NCI-H748 treated with DMSO at 0.1 percent for 48 hours (cell line): ENCODE results near the gene B3GNT5.

Experiments
- DNase-seq: peaks from one replicate; lab custom pipeline; 2025; lab: John Stamatoyannopoulos, UW

Gene B3GNT5

DNA sequence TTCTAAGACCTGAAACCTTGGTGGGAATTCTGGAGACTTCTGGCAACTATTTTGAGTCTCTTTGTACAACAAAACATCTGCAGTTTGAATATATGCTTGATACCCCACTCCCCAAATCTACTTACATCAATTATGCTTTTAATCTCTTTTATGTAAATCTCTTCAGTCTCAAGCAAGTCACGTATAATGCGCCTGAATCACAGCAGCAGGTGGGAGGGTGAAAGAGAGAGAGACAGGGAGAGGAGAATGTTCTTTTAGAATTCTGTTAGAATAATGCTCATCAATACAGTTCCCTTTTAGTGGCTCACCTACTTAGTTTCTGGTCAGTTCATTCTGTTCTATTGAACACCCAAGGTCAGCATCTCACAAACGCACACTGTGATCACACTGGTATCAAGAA is 22.2 kb upstream of the B3GNT5 start:
- DNase-seq: no peak

DNA sequence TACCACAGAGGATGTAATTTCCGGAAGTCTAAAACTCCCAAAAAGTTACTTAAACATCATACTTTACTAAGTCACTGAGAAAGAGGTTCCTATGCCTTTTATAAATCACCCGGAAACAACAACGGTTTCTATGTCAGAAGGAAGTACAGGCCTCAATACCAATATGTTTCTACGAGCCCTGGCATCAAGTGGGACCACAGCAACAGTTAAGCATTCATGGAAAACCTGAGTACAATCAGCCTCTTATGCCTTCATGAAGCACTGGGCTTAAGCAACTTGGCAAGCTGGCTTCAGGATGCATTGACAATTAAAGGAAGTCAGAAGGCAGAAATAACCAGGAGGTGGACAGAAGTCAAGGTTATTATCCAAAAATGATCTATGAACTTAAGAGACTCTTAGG is 19.1 kb upstream of the B3GNT5 start:
- no peak for DNase-seq

DNA sequence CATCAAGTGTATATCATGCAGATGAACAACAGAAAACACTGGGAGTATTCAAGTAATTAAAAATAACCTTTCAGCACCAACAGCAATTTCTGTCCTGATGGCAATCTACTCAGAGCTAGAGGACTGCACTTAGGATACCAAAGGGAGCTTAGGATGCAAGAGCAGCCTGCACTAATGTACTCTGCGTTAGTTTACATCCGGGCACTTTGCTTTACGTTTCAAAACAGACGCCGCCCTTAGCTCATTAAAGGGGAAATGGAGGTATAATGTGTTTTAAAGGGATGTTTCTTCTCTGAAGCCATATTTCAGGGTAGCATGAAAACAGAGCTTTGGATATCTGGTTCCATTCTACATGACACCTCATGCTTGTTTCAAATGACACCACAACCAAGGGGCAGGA is 14.0 kb upstream of the B3GNT5 start:
- no peak for DNase-seq

DNA sequence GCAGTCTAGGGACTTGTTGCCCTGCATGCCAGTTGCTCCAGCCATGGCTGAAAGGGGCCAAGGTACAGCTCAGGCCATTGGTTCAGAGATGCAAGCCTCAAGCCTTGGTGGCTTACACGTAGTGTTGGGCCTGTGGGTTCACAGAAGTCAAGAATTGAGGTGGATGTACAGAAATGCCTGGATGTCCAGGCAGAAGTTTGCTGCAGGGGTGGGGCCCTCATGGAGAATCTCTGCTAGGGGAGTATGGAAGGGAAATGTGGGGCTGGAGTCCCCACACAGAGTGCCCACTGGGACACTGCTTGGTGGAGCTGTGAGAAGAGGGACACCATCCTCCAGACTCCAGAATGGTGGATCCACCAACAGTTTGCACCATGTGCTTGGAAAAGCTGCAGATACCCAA is 10.6 kb upstream of the B3GNT5 start:
- DNase-seq: no peak

DNA sequence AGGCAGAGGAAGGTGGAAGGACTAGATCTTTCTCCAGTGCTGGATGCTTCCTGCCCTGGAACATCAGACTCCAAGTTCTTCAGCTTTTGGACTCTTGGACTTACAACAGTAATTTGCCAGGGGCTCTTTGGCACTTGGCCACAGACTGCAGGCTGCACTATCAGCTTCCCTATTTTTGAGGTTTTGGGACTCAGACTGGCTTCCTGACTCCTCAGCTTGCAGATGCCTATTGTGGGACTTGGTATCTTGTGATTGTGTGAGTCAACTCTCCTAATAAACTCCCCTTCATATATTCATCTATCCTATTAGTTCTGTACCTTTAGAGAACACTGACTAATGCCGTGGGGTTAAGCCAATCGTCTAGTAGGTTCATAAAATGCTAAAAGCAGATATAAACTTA is 8.8 kb upstream of the B3GNT5 start:
- no peak for DNase-seq

DNA sequence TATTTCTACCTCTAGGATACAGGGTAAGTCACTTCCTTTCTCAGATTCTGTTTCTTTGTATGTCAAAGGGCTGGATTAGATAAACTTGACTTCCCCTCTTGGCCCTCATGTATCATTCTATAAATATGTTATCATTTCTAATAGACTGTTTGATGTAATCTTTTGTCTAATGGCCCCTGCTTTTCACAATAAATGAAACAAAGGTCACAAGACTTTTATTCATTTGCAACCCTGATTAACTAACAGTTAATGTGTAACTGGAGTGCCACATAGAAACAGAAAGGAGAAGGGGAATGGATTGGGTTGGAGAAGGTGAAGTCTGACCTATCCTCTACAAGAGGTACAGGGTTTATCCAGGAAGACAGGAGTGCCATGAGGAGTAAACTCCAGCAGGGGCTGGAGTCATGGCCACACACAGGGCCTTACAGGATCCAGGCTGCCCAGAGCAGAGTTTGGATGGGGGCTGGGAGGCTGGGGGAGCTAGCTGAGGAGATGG is 8.0 kb upstream of the B3GNT5 start:
- no peak for DNase-seq

DNA sequence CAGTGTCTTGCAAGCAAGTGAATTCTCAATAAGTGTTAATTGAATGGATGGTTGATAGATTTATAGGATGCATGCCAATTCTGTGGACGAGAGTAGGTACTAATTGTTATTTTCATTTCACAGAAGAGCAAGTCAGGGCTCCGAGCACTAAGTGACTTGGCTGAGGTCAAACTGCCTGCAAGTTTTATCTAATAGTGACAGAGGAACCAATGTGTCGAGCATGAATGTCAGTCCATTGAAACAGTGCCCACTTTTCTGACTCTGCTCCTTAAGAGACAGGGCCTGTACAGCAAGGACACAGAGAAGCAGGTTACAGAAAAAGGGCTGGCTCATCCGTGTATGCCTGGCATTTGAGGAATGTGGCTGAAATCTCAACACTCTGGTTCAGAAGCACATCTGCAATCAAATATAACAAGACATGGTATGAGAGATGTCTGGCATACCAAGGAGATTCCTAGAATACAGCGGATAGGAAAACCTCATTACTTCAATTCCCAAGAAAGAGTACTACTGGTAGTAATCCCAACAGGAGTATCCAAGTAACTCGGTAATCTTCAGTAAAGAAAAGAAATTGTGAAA is 6.0 kb upstream of the B3GNT5 start:
- DNase-seq: no peak

DNA sequence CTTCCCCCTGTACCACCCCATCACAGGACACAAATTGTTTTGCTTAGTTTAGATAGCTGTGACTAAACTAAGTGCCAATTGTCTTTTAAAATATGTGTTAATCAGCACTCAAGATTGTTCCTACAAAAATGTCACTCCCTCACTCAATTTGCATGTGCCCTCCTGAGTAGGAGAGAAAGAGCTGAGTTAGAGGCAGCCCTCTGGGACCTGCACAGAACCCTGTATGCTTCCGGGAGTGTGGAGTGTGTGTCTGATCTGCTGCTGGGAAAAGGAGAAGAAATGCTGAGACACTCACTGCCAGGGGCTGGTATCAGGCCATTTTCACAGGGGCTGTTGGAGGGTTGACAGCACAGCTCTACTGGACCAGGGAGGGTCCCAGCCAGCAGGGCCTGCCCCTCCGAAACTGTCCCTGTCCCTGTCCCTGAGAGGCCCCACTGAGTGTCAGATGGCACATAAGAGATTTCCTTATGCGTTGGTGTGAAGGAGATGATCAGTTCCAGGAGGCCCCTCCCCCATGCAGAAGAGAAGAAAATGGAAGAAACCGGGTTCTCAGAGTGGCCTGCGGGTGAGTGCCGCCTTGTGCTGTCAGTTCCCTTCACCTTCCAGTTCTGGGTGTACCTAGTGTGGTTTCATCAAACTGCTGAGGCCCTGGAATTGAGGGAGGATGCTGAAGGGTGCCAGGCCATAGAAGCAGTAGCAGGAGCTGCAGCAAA is 3.9 kb upstream of the B3GNT5 start:
- no peak for DNase-seq

DNA sequence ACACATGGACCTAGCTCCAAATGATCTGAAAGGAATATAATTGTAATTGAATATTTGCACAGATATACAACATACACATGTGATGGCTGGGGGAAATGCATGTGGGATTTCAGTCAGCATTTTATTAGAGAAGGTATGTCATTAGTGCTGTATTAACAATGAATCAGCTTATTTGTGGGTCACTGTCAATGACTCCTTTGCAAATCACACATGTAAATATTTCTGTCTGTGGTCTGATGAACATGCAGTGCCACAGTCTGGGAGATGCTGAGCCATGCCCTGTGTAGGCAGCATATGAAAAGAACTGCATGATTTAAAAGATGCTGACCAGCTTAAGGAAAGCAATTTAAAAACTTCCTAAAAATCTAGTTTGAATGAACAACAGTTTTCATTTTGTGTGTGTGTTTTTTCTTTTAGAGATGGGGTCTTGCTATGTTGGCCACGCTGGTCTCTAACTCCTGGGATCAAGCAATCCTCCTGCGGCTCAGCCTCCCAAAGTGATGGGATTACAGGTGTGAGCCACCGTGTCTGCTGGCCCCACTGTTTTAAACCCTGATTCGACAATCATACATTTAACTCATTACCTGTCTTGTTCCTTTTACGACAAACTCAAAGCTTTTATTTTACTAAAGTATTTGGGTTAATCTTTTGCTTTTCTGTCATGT is 803 bp upstream of the B3GNT5 start:
- no peak for DNase-seq

DNA sequence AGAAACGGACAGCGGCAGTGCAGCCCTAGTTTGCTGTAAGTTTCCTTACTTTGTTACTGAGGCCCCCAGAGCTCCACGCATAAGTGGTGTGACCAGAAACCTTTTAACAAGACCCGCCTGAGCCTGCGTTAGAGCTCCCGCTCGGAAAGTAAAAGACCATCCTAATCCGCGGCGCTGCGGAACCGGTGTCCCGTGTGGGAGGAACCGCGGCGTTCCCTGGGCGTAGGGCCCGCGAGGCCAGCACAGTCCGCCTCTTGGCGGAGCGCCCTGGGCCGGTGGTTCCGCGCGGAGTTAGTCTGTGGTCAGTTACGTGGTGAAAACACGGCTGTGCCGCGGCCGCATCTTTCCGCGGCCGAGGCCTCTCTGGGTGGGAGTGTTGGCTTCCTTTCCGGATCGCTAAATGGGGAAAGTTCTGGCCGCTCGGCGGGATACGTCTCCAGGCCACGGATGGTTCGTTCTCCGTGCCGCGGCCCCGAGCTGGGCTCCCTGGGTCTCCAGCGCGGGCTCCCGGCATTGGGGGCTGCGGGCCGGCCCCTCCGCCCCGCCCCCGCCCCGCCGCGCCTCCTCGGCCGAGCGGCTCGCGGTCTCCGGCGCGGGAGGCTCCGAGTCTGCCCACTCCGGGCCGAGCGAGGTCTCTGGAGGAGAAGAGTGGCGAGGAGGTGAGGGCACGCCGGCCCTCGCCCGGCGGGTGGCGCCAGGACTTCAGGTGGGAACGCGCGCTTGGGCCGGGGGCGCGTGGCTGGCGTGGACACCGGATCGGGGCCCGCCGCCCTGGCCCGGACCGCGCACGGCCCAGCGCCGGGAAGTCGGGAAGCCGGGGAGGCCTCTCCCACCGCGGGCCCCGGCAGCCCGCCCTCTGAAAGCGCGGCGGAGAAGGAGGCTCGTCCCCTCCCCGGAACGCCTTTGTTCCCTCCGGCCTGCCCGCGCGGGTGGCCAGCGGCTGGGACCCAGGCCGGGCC is 754 bp downstream of the B3GNT5 start:
- DNase-seq: no peak

DNA sequence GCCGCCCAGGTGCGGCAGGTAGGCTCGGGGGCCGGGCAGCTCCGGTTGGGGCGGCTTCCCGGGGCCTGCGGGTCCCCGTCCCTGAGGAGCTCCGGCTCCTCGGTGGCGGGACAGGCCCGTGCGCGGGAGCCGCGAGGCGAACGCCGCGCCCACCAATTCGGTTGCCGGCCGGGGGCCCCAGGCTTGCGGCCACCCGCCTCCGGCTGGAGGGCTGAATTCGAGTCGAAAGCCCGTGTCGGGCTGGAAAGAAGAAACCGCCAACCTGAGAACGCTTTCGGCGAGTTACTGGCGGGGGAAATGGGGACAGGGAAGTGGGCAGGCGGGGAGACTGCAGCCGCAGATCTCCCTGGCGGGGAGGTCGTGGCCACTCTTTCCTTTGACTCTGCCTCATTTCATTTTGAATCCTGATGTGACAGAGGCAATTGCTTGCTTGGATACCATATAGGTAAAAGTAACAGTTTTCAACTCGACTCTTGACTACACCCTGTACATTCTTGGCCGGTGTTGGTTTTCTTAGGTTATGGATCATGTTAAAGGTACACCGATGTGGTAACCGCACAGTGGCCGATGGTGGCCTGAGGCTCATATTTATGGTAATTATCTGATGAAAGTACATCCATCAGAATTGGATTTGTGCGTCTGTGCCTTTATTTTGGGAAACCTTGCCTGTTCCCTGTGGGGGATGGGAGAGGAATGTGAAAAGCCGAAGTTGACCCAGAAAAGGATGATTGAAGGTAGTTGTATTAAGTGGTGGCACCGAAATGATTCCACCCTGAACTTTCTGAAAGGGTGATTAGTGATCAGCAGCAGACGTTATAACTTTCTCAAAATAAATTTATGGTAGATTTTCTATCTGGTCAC is 1.7 kb downstream of the B3GNT5 start:
- DNase-seq: peak; percentile 16

DNA sequence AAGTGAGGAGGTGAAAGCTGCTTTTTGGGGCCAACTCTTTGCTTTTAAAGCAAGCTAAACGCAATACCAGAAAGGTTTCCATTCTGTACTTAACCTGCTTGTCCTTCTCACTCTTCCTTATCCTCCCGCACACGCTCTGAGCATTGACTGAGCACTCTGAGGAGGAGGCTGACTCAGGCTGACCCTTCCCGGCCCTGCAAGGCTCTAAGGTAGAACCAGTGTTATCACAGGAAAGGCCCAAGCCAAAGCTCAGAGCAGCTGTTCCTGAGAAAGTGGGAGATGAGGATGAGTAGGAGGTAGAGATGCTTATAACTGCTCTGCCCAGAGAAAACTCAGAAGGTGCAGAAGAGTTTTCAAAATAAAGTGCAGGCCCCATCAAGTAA is 2.3 kb downstream of the B3GNT5 start:
- peak; percentile 9 for DNase-seq

DNA sequence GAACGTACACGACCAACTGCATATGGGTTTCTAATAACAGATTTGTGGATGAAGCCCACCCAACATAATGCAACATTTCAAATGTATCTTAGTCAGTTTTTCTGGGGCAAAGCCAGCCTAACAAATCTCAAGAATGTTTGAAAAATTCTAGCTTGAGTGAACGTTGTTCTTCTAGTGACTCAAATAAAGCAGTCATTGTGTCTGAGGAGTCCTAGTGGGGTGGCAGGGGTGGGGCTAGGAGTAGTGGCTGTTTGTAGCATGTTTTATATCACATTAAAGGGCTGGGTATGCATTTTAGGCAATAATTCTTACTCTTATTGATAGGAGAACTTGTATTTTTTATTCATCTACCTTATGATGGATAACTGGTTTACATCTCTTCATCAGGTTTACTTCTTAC is 6.0 kb downstream of the B3GNT5 start:
- no peak for DNase-seq

DNA sequence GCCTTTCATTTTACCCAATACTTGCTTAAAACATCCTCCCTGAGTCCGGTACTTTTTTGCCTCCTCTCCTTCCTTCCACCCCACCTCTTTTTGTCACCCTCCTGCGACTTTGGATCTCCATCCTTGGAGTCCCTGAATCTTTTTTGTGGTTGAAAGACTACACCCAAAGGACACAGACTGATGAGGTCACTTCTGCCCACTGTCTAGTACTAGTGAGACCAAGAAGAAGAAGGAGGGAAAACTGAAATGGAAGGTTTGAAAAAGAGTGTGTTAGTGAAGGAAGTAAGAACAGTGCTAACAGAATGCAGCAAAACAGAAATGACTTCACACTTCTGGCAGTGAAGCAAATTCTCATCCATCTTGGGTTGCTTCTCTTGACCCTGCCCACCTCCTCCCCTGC is 6.6 kb downstream of the B3GNT5 start:
- no peak for DNase-seq

DNA sequence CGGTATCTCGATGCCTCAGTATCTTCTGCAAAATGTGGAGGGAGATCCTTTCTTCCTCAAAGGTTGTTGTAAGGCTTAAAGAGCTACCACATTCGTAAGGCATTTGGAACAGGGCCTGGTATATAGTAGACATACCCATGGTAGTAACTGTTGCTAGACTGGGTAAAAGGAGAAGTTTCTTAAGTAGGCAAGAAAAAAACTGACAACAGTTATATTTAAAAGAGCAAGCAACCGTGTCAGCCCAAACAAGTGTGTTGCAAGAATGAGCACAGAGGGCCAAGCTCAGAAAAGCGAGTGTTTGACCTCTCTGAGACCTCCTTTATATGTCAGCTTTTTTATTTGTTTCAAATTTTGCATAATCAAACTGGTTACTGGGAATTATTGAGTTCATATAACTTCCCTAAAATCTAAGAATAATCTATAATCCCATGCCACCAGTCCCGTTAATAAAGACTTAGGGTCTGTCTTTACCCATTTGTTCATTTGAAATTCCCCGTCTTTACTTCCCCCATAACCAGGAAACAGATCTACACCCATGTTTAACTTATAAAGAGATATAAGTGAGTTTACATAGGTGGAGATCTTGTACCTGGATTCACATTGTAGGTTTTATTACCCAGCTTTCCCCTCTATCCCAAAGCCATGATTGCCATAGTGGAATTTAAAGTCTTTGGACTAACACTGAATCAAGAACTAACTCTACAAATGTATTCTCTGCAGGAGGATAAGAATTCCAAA is 7.3 kb downstream of the B3GNT5 start:
- no peak for DNase-seq

DNA sequence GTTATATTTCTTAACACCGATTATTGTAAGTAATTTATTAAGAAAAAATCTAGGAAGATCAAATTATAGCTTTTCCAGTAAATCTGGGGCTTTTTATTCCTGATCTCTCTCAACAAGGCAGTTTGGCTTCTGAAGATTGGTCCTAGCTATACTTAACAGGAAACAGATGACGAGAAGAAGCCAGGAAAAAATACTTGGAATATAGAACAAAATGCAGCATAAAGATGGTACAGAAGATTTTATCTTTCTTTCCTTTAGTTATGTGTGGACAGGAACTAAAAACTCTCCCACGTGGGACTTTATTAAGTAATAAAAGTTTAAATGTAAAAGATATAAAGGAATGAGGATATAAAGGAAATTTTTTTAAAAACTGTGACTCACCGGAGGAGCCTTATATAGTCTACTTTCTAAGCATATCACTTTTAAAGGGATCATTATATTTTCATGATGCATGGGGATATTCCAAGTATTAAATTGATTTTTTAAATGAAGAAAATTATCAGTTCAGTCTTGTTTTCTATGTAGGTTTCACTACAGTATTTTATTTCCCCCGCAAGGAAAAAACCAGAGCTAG is 8.2 kb downstream of the B3GNT5 start:
- no peak for DNase-seq

DNA sequence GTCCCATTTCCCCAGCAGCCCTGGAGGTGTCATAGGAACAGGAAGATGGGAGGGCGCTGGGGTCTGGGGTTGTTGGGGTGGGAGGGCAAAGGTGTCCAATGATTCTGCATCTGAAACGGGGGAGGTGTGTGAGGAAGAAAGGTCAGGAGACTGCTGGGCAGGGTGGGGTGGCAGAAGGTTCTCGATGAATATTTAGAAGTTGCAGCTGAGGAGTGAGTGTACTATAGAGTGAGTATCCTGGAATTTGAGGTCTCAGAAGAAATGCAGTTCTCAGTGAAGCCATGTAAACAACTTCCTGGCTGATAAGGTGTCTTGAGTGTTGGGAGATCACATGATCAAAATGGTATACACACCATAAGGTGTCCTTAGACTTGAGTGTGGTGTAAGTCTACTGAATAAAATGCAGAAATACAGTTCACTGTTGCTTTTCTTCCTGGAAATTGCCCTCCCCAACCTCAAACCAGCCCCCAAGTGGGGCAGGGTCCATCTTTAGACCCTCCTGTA is 9.9 kb downstream of the B3GNT5 start:
- DNase-seq: no peak

DNA sequence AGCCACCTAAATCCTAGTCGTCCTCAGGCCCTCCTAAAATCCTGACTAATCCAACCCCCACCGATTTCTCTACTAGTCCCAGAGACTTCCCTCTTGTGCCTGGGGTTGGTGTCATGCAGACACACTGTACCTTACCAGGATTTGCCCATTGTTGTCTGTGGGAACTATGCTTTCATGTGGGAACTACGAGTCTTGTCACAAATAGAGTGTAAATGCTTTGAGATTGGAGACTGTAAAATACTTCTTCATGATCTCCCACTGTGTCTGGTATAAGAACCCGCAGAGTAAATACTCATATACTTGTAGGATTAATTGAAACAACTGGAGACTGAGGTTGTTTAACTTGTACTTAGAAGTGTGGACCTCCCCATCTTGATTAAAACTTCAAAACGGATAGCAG is 11.2 kb downstream of the B3GNT5 start:
- no peak for DNase-seq

DNA sequence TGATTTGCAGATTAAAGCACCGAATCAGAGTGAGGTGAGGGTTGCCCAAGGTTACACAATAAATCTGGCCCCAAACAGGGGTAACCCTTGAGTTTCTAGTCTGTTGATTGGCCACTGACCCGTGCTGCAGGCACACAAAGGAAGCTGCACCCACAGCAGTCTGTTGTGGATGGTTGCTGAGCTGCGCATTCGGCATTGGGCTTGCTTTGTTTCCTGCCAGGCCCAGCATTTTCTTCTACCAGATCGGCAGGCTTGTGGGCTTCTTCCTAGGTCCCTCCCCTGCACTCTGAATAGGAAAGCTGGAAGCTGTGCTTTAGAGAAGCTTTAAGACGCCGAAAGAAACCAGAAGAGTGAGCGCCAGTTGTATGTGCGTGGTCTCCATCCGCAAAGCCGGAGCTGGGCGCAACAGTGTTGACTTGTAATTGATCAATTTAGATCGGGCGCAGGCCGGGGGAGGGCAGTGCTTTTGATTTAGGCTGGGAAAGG is 12.1 kb downstream of the B3GNT5 start:
- peak; percentile 16 for DNase-seq

DNA sequence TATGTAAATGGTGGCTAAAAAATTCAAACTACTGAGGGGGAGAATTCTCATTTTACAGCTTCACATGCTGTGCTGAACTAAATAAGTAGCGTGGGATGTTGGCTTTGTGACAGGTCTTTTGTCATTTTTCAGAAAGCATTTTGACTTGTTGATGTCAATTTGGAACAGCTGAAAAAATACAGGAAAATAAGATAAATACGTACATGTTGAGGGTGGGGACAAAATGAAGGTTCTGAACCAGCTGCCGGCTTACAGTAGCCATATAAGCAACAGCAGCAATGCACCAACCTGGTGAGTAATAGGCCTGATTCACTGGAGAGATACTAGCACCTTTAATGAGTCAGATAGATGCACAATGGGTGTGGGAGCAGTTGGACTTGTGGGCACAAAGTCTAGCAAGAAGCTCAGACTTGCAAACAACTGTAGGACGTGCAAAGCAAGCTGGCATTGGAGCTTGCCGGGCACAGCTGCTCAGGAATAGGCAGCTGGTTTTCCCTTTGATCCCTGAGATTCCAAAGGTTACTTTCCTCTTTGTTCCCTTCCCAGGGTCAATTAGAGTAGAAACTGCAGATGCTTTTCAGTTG is 12.9 kb downstream of the B3GNT5 start:
- DNase-seq: peak; percentile 29
